NT2/D1 (cell line): Measurements from ENCODE around the gene NFATC2IP.

Source experiments
- DNase-seq: peaks from one replicate; pipeline ENCODE4 v3.0.0-alpha.2; 2011; ENCODE audit warnings: low read depth, low spot score
- H3K27me3 ChIP-seq: 2 replicates; pipeline ENCODE4 v1.6.0; 2011; ENCODE audit warnings: mild to moderate bottlenecking; ENCODE audit not compliant: insufficient read length, insufficient read depth
- H3K36me3 ChIP-seq: 2 replicates; pipeline ENCODE4 v1.6.1; 2011; ENCODE audit warnings: mild to moderate bottlenecking, low read length, mixed read lengths; ENCODE audit not compliant: insufficient read depth, insufficient read length
- H3K4me1 ChIP-seq: 2 replicates; pipeline ENCODE4 v1.5.1; 2011; ENCODE audit not compliant: insufficient read depth, insufficient read length
- H3K4me3 ChIP-seq: 2 replicates; pipeline ENCODE4 v1.5.1; 2011; ENCODE audit warnings: low read depth; ENCODE audit not compliant: insufficient read length
- H3K9ac ChIP-seq: 2 replicates; pipeline ENCODE4 v1.6.0; 2011; ENCODE audit warnings: low read depth; ENCODE audit not compliant: insufficient read length
- H3K9me3 ChIP-seq: 2 replicates; pipeline ENCODE4 v1.5.1; 2011; ENCODE audit warnings: mild to moderate bottlenecking, low read length; ENCODE audit not compliant: insufficient read depth
- SUZ12 ChIP-seq: IDR thresholded peaks from 2 replicates; pipeline ENCODE4 v1.6.1; 2011; ENCODE audit not compliant: insufficient read length, insufficient read depth; ENCODE audit errors: extremely low read depth
- YY1 ChIP-seq: IDR thresholded peaks from 2 replicates; pipeline ENCODE4 v1.6.1; 2011; ENCODE audit not compliant: insufficient read length, insufficient read depth
- ZNF274 ChIP-seq: IDR thresholded peaks from 2 replicates; pipeline ENCODE4 v1.6.1; 2011; ENCODE audit warnings: mild to moderate bottlenecking, low read depth, low read length

NFATC2IP gene

GRCh38 chr16:28950648-28951409, at the start of gene NFATC2IP:
NFATC2IP (plus strand) TSS chr16:28950937; CDS start chr16:28951012, 75 bp downstream.
- TF ChIP-seq YY1 (peak; percentile 69), ZNF274 (no peak)
- Histone ChIP-seq H3K4me3 (peak within 1 kb of the TSS; percentile 71), H3K36me3 (peaks cover 41% of the 10 kb centered on the region), H3K9me3 (no peaks in the 10 kb centered on the region), H3K9ac (peak within 1 kb of the TSS; percentile 99), H3K27me3 (no peaks in the 10 kb centered on the region), H3K4me1 (peaks cover 2% of the 10 kb centered on the region)
- DNase-seq, result peak; percentile 99

DNA sequence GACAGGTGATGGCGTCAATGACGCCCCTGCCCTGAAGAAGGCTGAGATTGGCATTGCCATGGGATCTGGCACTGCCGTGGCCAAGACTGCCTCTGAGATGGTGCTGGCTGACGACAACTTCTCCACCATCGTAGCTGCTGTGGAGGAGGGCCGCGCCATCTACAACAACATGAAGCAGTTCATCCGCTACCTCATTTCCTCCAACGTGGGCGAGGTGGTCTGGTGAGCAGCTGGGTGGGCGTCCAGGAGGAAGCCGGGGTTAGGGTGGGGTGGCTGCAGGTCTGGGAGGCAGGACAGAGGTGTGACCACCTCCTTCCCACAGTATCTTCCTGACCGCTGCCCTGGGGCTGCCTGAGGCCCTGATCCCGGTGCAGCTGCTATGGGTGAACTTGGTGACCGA, 48.9 kb upstream of the NFATC2IP start:
- Histone ChIP-seq H3K36me3 (peaks cover 33% of the 10 kb centered on the region), H3K27me3 (no peaks in the 10 kb centered on the region), H3K9me3 (no peaks in the 10 kb centered on the region), H3K9ac (no peak overlapping the region), H3K4me1 (peaks cover 15% of the 10 kb centered on the region), H3K4me3 (no peak overlapping the region)
- no peak for DNase-seq
- TF ChIP-seq ZNF274 (no peak), SUZ12 (no peak), YY1 (no peak)

DNA sequence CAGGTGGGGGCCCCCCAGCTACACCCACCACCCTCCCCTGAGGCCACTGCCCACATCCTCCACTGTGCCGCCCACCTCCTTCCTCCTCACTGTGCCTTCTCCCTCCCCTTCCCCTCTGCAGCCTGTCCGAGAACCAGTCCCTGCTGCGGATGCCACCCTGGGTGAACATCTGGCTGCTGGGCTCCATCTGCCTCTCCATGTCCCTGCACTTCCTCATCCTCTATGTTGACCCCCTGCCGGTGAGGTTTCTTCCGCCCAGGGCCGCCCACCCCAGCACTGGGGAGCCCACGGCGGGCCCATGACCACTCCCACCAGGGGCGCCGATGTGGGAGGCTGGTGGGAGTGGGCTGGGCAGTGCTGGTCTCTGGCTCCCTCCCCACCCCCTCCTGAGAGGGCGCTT, 47.8 kb upstream of the NFATC2IP start:
- DNase-seq, result no peak
- Histone ChIP-seq H3K9ac (no peak overlapping the region), H3K27me3 (no peaks in the 10 kb centered on the region), H3K4me3 (no peak overlapping the region), H3K4me1 (peaks cover 15% of the 10 kb centered on the region), H3K9me3 (no peaks in the 10 kb centered on the region), H3K36me3 (peaks cover 33% of the 10 kb centered on the region)
- TF ChIP-seq SUZ12, result no peak
- no peak for TF ChIP-seq ZNF274
- TF ChIP-seq YY1, result no peak

- Histone ChIP-seq H3K9ac (no peak overlapping the region), H3K27me3 (no peaks in the 10 kb centered on the region), H3K9me3 (no peaks in the 10 kb centered on the region), H3K4me3 (no peak overlapping the region), H3K36me3 (peaks cover 38% of the 10 kb centered on the region), H3K4me1 (peaks cover 15% of the 10 kb centered on the region)
- DNase-seq, result no peak
- TF ChIP-seq YY1, result no peak
- no peak for TF ChIP-seq ZNF274
- no peak for TF ChIP-seq SUZ12
Observed at GRCh38 chr16:28903344-28904042, 47.2 kb upstream of the NFATC2IP start.

DNA sequence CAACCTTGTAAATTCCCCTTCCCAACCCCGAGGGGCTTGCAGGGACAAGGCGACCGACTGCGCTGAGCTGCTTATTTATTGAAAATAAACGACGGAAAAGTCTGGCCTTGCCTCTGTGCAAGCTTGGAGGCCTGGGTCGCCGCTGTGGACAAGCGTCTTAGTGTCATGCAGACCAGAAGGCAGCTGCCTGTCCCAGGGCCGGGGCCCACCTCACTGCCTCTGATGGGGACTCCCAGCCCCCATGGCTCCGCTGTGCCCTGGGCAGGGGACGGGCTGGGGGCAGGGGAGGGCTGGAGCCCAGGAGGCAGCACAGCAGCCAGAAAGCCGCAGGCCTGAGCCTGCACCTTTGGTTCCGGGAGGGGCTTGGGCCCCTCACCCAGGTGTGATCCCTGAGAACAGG, 46.4 kb upstream of the NFATC2IP start:
- H3K9ac ChIP-seq, result peak overlapping the region; percentile 50
- H3K27me3 ChIP-seq, result no peaks in the 10 kb centered on the region
- H3K36me3 ChIP-seq, result peaks cover 35% of the 10 kb centered on the region
- no peaks in the 10 kb centered on the region for H3K9me3 ChIP-seq
- TF ChIP-seq YY1 (no peak), ZNF274 (no peak), SUZ12 (no peak)
- peaks cover 13% of the 10 kb centered on the region for H3K4me1 ChIP-seq
- DNase-seq, result no peak
- no peak overlapping the region for H3K4me3 ChIP-seq

- TF ChIP-seq ZNF274 (no peak), SUZ12 (no peak), YY1 (no peak)
- Histone ChIP-seq H3K36me3 (peaks cover 35% of the 10 kb centered on the region), H3K4me1 (peaks cover 13% of the 10 kb centered on the region)
Observed at GRCh38 chr16:28904828-28905227, 45.9 kb upstream of the NFATC2IP start.

DNA sequence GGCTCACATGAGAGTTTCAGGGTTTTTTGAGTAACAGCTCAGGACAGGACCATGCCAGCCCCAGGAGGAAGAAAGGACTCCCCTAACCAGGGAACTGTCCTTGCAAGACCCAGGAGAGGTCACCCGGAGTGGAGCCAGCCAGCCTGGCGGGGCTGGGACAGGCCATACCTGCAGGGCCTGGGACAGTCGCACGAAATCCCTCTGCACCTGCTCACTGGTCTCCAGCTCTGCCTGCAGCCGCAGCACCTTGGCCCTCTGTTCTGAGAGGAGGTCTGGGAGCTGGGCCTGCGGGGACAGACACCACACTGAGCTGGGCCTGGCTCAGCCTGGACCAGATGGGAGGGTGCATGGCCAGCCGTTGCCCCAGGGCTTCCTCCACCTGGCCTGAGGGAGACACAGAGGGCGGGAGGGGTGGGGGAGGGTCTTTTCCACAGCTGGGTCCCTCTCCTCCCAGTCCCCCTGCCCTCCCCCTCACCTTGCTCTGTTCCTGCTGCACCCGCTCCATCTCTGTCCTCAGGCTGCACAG, 45.4 kb upstream of the NFATC2IP start:
- H3K4me3 ChIP-seq, result no peak overlapping the region
- H3K9ac ChIP-seq, result peak overlapping the region; percentile 44
- peaks cover 35% of the 10 kb centered on the region for H3K36me3 ChIP-seq
- no peak for DNase-seq
- TF ChIP-seq ZNF274 (no peak), YY1 (no peak), SUZ12 (no peak)
- H3K27me3 ChIP-seq, result no peaks in the 10 kb centered on the region
- H3K9me3 ChIP-seq, result no peaks in the 10 kb centered on the region
- H3K4me1 ChIP-seq, result peaks cover 13% of the 10 kb centered on the region

More at GRCh38 chr16:28904828-28905227, 45.9 kb upstream of the NFATC2IP start:
- H3K9me3 ChIP-seq, result no peaks in the 10 kb centered on the region
- H3K9ac ChIP-seq, result peak overlapping the region; percentile 44
- H3K27me3 ChIP-seq, result no peaks in the 10 kb centered on the region
- no peak for DNase-seq
- no peak overlapping the region for H3K4me3 ChIP-seq
